Measurements from ENCODE around the gene PMM2. TPM values are rescaled to one million over a fixed set of nuclear protein-coding genes. Genes with fewer than 3 reads are reported as not detected.

PMM2 gene
- total and polyA plus RNA-seq, 2 experiments from 2014 or later, result 38.2 to 60.4 TPM

DNA sequence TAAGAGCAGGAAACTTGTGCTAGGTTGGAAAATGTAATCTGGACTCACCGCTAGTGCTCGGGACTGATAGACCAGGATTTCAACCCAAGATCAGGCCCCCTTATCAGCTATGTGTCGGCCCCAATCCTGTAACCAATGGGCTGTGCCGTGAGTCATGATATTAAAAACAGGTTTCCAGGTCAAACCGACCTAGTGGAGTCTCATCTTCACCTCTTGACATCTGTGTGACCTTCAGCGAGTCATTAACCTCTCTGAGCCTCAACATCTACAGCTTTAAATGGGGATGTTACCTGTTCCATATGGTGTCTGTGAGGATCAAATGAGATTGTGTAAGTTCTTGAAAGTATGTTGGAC, 512 bp downstream of the PMM2 start:
- Histone ChIP-seq H3K36me3 (ENCODE audit: insufficient read depth) (peaks cover 16% of the 10 kb centered on the region), H3K27ac (ENCODE audit: low read depth) (0 out of 2 replicates have a peak overlapping the region, but pooled peaks have one; percentile 1), H3K4me2 (peak overlapping the region; percentile 85), H3K4me3 (peak overlapping the region; percentile 90), H3F3A (replicated peaks; ENCODE audit: low read depth) (0 out of 2 replicates have a peak, but pooled peaks cover 10% of the 10 kb centered on the region), H4K20me1 (replicated peaks; ENCODE audit: insufficient read depth) (peaks cover 35% of the 10 kb centered on the region), H2AFZ (0 out of 2 replicates have a peak overlapping the region, but pooled peaks have one; percentile 35), H3K9me2 (ENCODE audit: insufficient read depth) (no peaks in the 10 kb centered on the region), H3K79me2 (replicated peaks; ENCODE audit: insufficient read depth) (peaks cover 70% of the 10 kb centered on the region), H3K27me3 (ENCODE audit: insufficient read depth) (no peaks in the 10 kb centered on the region), H3K4me1 (ENCODE audit: insufficient read depth) (peaks cover 16% of the 10 kb centered on the region)
- DNase-seq (ENCODE audit: low spot score) (no peak), ATAC-seq (no peak; the same call in 2 of the 3 replicates)
- peak overlapping the region; percentile 86 for H3K27ac Mint-ChIP-seq
- H3K36me3 Mint-ChIP-seq (ENCODE audit: low read depth), result peaks cover 38% of the 10 kb centered on the region
- H3K4me3 Mint-ChIP-seq, result peak overlapping the region; percentile 95
- H3K4me1 Mint-ChIP-seq, result peaks cover 8% of the 10 kb centered on the region
- H3K27me3 Mint-ChIP-seq (ENCODE audit: insufficient read depth, low read depth, poor library complexity), result peaks cover 7% of the 10 kb centered on the region
- TF ChIP-seq, protein P1, sequence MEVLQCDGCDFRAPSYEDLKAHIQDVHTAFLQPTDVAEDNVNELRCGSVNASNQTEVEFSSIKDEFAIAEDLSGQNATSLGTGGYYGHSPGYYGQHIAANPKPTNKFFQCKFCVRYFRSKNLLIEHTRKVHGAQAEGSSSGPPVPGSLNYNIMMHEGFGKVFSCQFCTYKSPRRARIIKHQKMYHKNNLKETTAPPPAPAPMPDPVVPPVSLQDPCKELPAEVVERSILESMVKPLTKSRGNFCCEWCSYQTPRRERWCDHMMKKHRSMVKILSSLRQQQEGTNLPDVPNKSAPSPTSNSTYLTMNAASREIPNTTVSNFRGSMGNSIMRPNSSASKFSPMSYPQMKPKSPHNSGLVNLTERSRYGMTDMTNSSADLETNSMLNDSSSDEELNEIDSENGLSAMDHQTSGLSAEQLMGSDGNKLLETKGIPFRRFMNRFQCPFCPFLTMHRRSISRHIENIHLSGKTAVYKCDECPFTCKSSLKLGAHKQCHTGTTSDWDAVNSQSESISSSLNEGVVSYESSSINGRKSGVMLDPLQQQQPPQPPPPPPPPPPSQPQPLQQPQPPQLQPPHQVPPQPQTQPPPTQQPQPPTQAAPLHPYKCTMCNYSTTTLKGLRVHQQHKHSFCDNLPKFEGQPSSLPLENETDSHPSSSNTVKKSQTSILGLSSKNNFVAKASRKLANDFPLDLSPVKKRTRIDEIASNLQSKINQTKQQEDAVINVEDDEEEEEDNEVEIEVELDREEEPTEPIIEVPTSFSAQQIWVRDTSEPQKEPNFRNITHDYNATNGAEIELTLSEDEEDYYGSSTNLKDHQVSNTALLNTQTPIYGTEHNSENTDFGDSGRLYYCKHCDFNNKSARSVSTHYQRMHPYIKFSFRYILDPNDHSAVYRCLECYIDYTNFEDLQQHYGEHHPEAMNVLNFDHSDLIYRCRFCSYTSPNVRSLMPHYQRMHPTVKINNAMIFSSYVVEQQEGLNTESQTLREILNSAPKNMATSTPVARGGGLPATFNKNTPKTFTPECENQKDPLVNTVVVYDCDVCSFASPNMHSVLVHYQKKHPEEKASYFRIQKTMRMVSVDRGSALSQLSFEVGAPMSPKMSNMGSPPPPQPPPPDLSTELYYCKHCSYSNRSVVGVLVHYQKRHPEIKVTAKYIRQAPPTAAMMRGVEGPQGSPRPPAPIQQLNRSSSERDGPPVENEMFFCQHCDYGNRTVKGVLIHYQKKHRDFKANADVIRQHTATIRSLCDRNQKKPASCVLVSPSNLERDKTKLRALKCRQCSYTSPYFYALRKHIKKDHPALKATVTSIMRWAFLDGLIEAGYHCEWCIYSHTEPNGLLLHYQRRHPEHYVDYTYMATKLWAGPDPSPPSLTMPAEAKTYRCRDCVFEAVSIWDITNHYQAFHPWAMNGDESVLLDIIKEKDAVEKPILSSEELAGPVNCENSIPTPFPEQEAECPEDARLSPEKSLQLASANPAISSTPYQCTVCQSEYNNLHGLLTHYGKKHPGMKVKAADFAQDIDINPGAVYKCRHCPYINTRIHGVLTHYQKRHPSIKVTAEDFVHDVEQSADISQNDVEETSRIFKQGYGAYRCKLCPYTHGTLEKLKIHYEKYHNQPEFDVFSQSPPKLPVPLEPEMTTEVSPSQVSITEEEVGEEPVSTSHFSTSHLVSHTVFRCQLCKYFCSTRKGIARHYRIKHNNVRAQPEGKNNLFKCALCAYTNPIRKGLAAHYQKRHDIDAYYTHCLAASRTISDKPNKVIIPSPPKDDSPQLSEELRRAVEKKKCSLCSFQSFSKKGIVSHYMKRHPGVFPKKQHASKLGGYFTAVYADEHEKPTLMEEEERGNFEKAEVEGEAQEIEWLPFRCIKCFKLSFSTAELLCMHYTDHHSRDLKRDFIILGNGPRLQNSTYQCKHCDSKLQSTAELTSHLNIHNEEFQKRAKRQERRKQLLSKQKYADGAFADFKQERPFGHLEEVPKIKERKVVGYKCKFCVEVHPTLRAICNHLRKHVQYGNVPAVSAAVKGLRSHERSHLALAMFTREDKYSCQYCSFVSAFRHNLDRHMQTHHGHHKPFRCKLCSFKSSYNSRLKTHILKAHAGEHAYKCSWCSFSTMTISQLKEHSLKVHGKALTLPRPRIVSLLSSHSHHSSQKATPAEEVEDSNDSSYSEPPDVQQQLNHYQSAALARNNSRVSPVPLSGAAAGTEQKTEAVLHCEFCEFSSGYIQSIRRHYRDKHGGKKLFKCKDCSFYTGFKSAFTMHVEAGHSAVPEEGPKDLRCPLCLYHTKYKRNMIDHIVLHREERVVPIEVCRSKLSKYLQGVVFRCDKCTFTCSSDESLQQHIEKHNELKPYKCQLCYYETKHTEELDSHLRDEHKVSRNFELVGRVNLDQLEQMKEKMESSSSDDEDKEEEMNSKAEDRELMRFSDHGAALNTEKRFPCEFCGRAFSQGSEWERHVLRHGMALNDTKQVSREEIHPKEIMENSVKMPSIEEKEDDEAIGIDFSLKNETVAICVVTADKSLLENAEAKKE (CRISPR knock-in tag; IDR thresholded peaks at IDR 0.05), result no peak
- TF ChIP-seq POLR2AphosphoS5 (IDR thresholded peaks at IDR 0.05; ENCODE audit: low read depth), result no peak
- no peak for TF ChIP-seq JUNB (IDR thresholded peaks at IDR 0.05; ENCODE audit: unreplicated experiment)
- TF ChIP-seq ZNF114 (CRISPR knock-in tag; IDR thresholded peaks at IDR 0.05), result no peak
- no peak for TF ChIP-seq ZNF331 (CRISPR knock-in tag; IDR thresholded peaks at IDR 0.05; ENCODE audit: low read depth)
- no peak for TF ChIP-seq EZH2phosphoT487 (IDR thresholded peaks at IDR 0.05; ENCODE audit: unreplicated experiment)
- TF ChIP-seq CTCF (conservative IDR thresholded peaks at IDR 0.05; ENCODE audit: low read depth in 2 of 2), result no peak
- no peak for TF ChIP-seq EZH2 (IDR thresholded peaks at IDR 0.05; ENCODE audit: low read depth, unreplicated experiment)
- TF ChIP-seq ETS1 (IDR thresholded peaks at IDR 0.05), result no peak
- TF ChIP-seq NANOG (IDR thresholded peaks at IDR 0.05; ENCODE audit: borderline replicate concordance), result no peak
- TF ChIP-seq STAT1 (IDR thresholded peaks at IDR 0.05; ENCODE audit: unreplicated experiment), result no peak
- TF ChIP-seq, protein P2, sequence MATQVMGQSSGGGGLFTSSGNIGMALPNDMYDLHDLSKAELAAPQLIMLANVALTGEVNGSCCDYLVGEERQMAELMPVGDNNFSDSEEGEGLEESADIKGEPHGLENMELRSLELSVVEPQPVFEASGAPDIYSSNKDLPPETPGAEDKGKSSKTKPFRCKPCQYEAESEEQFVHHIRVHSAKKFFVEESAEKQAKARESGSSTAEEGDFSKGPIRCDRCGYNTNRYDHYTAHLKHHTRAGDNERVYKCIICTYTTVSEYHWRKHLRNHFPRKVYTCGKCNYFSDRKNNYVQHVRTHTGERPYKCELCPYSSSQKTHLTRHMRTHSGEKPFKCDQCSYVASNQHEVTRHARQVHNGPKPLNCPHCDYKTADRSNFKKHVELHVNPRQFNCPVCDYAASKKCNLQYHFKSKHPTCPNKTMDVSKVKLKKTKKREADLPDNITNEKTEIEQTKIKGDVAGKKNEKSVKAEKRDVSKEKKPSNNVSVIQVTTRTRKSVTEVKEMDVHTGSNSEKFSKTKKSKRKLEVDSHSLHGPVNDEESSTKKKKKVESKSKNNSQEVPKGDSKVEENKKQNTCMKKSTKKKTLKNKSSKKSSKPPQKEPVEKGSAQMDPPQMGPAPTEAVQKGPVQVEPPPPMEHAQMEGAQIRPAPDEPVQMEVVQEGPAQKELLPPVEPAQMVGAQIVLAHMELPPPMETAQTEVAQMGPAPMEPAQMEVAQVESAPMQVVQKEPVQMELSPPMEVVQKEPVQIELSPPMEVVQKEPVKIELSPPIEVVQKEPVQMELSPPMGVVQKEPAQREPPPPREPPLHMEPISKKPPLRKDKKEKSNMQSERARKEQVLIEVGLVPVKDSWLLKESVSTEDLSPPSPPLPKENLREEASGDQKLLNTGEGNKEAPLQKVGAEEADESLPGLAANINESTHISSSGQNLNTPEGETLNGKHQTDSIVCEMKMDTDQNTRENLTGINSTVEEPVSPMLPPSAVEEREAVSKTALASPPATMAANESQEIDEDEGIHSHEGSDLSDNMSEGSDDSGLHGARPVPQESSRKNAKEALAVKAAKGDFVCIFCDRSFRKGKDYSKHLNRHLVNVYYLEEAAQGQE (IDR thresholded peaks at IDR 0.05; ENCODE audit: unreplicated experiment), result no peak
- no peak for TF ChIP-seq CREB1 (CRISPR knock-in tag; IDR thresholded peaks at IDR 0.05; ENCODE audit: low read depth)
- H3K9me3 Mint-ChIP-seq, result no peaks in the 10 kb centered on the region
